ENCODE results near the gene OGFOD3. TPM values are rescaled to one million over a fixed set of nuclear protein-coding genes. Genes with fewer than 3 reads are reported as not detected.
"Not testable (repeated sequence)": the region's sequence is repeated elsewhere in the genome, so short reads cannot be mapped to it uniquely, and the experiment has no call there.

OGFOD3 gene
- total RNA-seq, 4 donors from 2014 or later, result 22.9 to 31.6 (median 28.6) TPM

DNA sequence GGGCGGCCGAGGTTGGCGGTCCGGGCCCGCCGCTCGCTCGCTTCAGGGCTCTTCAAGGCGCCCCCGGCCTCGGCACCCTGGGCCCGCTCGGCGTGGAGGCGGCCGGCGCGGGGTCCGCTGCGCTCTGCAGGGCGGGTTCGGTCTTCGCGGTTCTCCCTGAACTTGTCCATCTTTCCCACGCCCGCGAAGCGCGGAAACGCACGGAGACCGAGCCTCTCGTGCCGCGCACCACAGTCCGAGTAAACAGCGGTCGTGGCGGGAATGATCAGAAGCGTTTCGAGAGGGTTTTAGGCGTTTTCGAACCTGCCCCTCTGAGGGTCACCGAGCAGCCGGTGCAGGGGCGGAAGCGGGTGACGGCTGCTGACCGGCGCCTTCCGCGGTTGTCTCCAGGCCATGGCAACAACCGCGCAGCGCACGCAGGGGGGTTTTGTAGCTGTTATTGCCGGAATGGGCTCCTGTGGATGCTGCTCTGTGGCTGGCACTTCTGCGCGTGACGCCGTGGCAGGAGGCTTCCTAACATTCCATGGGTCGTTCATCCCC, 40.6 kb upstream of the OGFOD3 start:
- TF ChIP-seq CTCF (IDR thresholded peaks at IDR 0.05), result no peak
- no peak for DNase-seq (ENCODE audit: low spot score)
- peak; percentile 5 for ATAC-seq (ENCODE audit: low FRiP score)

GRCh38 chr17:82458179-82458884, 39.9 kb upstream of the OGFOD3 start, which contains the start of gene NARF:
NARF (plus strand) TSS chr17:82458741; CDS start chr17:82458804, 63 bp downstream.
- no peak for TF ChIP-seq CTCF (IDR thresholded peaks at IDR 0.05)
- ATAC-seq (ENCODE audit: low FRiP score) (peak; percentile 99), DNase-seq (ENCODE audit: low spot score) (peak; percentile 80)

GRCh38 chr17:82457929-82458178, 39.5 kb upstream of the OGFOD3 start:
- no peak for DNase-seq (ENCODE audit: low spot score)
- ATAC-seq (ENCODE audit: low FRiP score), result no peak
- no peak for TF ChIP-seq CTCF (IDR thresholded peaks at IDR 0.05)

- no peak for DNase-seq (ENCODE audit: low spot score)
- ATAC-seq (ENCODE audit: low FRiP score), result peak; percentile 35
- TF ChIP-seq CTCF (IDR thresholded peaks at IDR 0.05), result no peak
Measured at GRCh38 chr17:82457073-82457928, 38.9 kb upstream of the OGFOD3 start.

- not testable (repeated sequence) for ATAC-seq (ENCODE audit: low FRiP score); DNase-seq (ENCODE audit: low spot score)
Measured at GRCh38 chr17:82453706-82454105, 35.3 kb upstream of the OGFOD3 start.

GRCh38 chr17:82453151-82453550, 34.8 kb upstream of the OGFOD3 start:
- ATAC-seq (ENCODE audit: low FRiP score); DNase-seq (ENCODE audit: low spot score): not testable (repeated sequence)

DNA sequence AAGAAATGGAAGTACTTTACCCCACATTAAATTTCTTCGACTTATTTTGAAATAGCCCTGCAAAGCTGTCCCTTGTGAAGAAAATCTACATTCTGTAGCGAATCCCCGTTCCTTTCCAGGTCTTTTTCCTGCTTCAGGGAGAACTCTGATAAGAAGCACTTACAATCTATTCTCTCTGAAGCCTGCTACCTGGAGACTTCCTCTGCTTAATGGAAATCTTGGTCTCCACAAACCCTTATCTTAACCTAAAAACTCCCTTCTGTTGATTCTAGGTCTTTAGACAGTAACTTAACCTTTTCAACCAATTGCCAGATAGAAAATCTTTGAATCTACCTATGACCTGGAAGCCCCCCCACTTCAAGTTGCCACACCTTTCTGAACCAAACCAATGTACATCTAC, 33.8 kb upstream of the OGFOD3 start:
- ATAC-seq (ENCODE audit: low FRiP score) (no peak), DNase-seq (ENCODE audit: low spot score) (no peak)
- no peak for TF ChIP-seq CTCF (IDR thresholded peaks at IDR 0.05)

Data from omental fat pad (tissue), 4 donors.